ENCODE measurements around the gene DIPK2A. TPM values are rescaled to one million over a fixed set of nuclear protein-coding genes. Genes with fewer than 3 reads are reported as not detected.

The DIPK2A gene
- total and polyA plus RNA-seq, 10 donors, result 6.2 to 41.8 (median 23.1) TPM

- Histone ChIP-seq H3K27me3 (replicated peaks in 1 of 7) (no peaks in the 10 kb centered on the region), H3K4me3 (no peak overlapping the region), H3K27ac (no peak overlapping the region), H3K36me3 (no peaks in the 10 kb centered on the region), H3K9me3 (peaks cover 0 to 27% (median 2%) of the 10 kb centered on the region in 8 donors), H3K4me1 (no peaks in the 10 kb centered on the region)
- intact Hi-C loops (cut with DNase I; ENCODE audit: low total_unique reads), result no loop called here
- WGBS, 5 donors, result 92 to 100% (median 94%) methylated on average over 1 of the region's 1 CpG
- TF ChIP-seq CTCF (IDR thresholded peaks at IDR 0.05 in 8 of 11, conservative IDR thresholded peaks at IDR 0.05 in 3 of 11), result no peak
- no peak for TF ChIP-seq POLR2A (IDR thresholded peaks at IDR 0.05)
- no peak for TF ChIP-seq POLR2AphosphoS5 (IDR thresholded peaks at IDR 0.05)
- no peak for DNase-seq
Measured at GRCh38 chr3:144018776-144019175, 47.2 kb downstream of the DIPK2A start.

Other genes starting within 250 kb of the DIPK2A start
- gene SLC9A9, start 123.4 kb upstream of the DIPK2A start, total RNA-seq, result 10 to 100 TPM; 32.1 to 58.2 (median 47.0) TPM
- 10 to 100 TPM; 10.8 to 11.3 (median 11.2) TPM for gene SLC9A9, start 123.4 kb upstream of the DIPK2A start, polyA plus RNA-seq